Tibial artery (tissue), 4 donors: ENCODE measurements around the gene SEMG1.

ENCODE experiments used
- DNase-seq, 2 donors: peaks; one replicate each; pipeline ENCODE4 v3.0.0-alpha.2; 2019
- H3K27ac ChIP-seq, 2 donors: fragments of 200-600 bp; sonication (generic) in 1 of 2; 1 replicate in 1 of 2; 2 replicates in 1 of 2; pipeline ENCODE4 v1.5.1; 2018 to 2019; ENCODE audit warnings: mild to moderate bottlenecking in 1 of 2
- H3K27me3 ChIP-seq, 2 donors: fragments of 200-600 bp; sonication (generic) in 1 of 2; one replicate each; pipeline versions ENCODE4 v1.5.1 to v1.6.0; 2016 to 2019
- H3K36me3 ChIP-seq, 3 donors: fragments of 200-600 bp; sonication (generic) in 2 of 3; one replicate each; pipeline ENCODE4 v1.5.1; 2016 to 2019; ENCODE audit warnings: mild to moderate bottlenecking in 2 of 3
- H3K4me1 ChIP-seq, 4 donors: fragments of 200-600 bp; sonication (generic) in 2 of 4; 1 replicate in 3 of 4; 2 replicates in 1 of 4; pipeline ENCODE4 v1.5.1; 2016 to 2019
- H3K4me3 ChIP-seq, 2 donors: fragments of 200-600 bp; sonication (generic) in 1 of 2; 1 replicate in 1 of 2; 2 replicates in 1 of 2; pipeline ENCODE4 v1.5.1; 2018 to 2019; ENCODE audit warnings: mild to moderate bottlenecking in 2 of 2
- H3K9me3 ChIP-seq, 3 donors: fragments of 200-600 bp; sonication (generic) in 1 of 3; one replicate each; pipeline ENCODE4 v1.5.1; 2016 to 2019
- CTCF ChIP-seq, 2 experiments: fragments of 200-600 bp in 1 of 2; fragments of 450-650 bp in 1 of 2; IDR thresholded peaks; one replicate each; pipeline ENCODE4 v1.5.1; 2017 to 2019; ENCODE audit warnings: antibody characterized with exemption in 2 of 2, mild to moderate bottlenecking in 1 of 2, moderate library complexity in 1 of 2
- intact Hi-C: fragments of 100-400 bp; cut with DNase I; formaldehyde crosslinking; loops from one replicate; pipeline ENCODE4 v1.15.0; 2023; ENCODE audit warnings: low total_unique reads

The SEMG1 gene

GRCh38 chr20:45174434-45175364, 32.1 kb upstream of the SEMG1 start, which contains the start of gene PI3:
Gene PI3 (plus strand): TSS chr20:45174902. CDS start chr20:45174923, 21 bp downstream.
- Histone ChIP-seq H3K4me3 (no peak within 1 kb of the TSS), H3K4me1 (no peaks in the 10 kb centered on the region), H3K36me3 (no peaks in the 10 kb centered on the region), H3K27me3 (no peaks in the 10 kb centered on the region), H3K27ac (no peak within 1 kb of the TSS), H3K9me3 (no peaks in the 10 kb centered on the region)
- DNase-seq, result no peak
- intact Hi-C loops, result no loop called here
- no peak for TF ChIP-seq CTCF (IDR thresholded peaks at IDR 0.05)

- H3K9me3 ChIP-seq, result no peaks in the 10 kb centered on the region
- H3K36me3 ChIP-seq, result no peaks in the 10 kb centered on the region
- DNase-seq, result no peak
- intact Hi-C loops, result no loop called here
- no peak overlapping the region for H3K4me3 ChIP-seq
- H3K27ac ChIP-seq, result no peak overlapping the region
- H3K4me1 ChIP-seq, result no peaks in the 10 kb centered on the region
- TF ChIP-seq CTCF (IDR thresholded peaks at IDR 0.05), result no peak
- no peaks in the 10 kb centered on the region for H3K27me3 ChIP-seq
Measured at GRCh38 chr20:45176526-45177267, 30.1 kb upstream of the SEMG1 start.

GRCh38 chr20:45179166-45179565, 27.7 kb upstream of the SEMG1 start:
- intact Hi-C loops, result no loop called here

GRCh38 chr20:45181639-45182038, 25.2 kb upstream of the SEMG1 start:
- TF ChIP-seq CTCF (IDR thresholded peaks at IDR 0.05), result no peak
- no peaks in the 10 kb centered on the region for H3K9me3 ChIP-seq
- DNase-seq, result no peak
- H3K36me3 ChIP-seq, result no peaks in the 10 kb centered on the region
- H3K27me3 ChIP-seq, result no peaks in the 10 kb centered on the region
- H3K4me3 ChIP-seq, result no peak overlapping the region
- H3K27ac ChIP-seq, result no peak overlapping the region
- intact Hi-C loops, result no loop called here
- no peaks in the 10 kb centered on the region for H3K4me1 ChIP-seq

More at GRCh38 chr20:45179166-45179565, 27.7 kb upstream of the SEMG1 start:
- Histone ChIP-seq H3K27me3 (no peaks in the 10 kb centered on the region), H3K4me3 (no peak overlapping the region), H3K9me3 (no peaks in the 10 kb centered on the region), H3K27ac (no peak overlapping the region), H3K4me1 (no peaks in the 10 kb centered on the region), H3K36me3 (no peaks in the 10 kb centered on the region)
- DNase-seq, result no peak
- no peak for TF ChIP-seq CTCF (IDR thresholded peaks at IDR 0.05)

GRCh38 chr20:45183084-45183483, 23.7 kb upstream of the SEMG1 start:
- intact Hi-C loops, result no loop called here
- H3K27me3 ChIP-seq, result no peaks in the 10 kb centered on the region
- H3K9me3 ChIP-seq, result no peaks in the 10 kb centered on the region
- DNase-seq, result no peak
- H3K4me1 ChIP-seq, result no peaks in the 10 kb centered on the region
- H3K36me3 ChIP-seq, result no peaks in the 10 kb centered on the region
- H3K4me3 ChIP-seq, result no peak overlapping the region
- H3K27ac ChIP-seq, result no peak overlapping the region
- TF ChIP-seq CTCF (IDR thresholded peaks at IDR 0.05), result no peak
